H54 (cell line): ENCODE data around the gene HSD17B12.
A peak's percentile ranks its signal among the peaks of the same experiment; 100 is the strongest.

Experiments
- DNase-seq: peaks from one replicate; pipeline ENCODE4 v3.0.0; 2011; ENCODE audit warnings: low spot score, mixed read lengths; ENCODE audit not compliant: insufficient read length
- FAIRE-seq: peaks from 3 replicates; lab custom pipeline; 2011; peaks lifted over from hg19 to GRCh38; lab: Jason Lieb, UNC
- POLR2A ChIP-seq: IDR thresholded peaks from 2 replicates; pipeline ENCODE4 v1.6.1; 2011; ENCODE audit warnings: low read depth, mild to moderate bottlenecking, low read length

Gene HSD17B12

GRCh38 chr11:43903969-43904368 is 223.4 kb downstream of the HSD17B12 start:
- no peak for DNase-seq
- no peak for TF ChIP-seq POLR2A
- no peak for FAIRE-seq

DNA sequence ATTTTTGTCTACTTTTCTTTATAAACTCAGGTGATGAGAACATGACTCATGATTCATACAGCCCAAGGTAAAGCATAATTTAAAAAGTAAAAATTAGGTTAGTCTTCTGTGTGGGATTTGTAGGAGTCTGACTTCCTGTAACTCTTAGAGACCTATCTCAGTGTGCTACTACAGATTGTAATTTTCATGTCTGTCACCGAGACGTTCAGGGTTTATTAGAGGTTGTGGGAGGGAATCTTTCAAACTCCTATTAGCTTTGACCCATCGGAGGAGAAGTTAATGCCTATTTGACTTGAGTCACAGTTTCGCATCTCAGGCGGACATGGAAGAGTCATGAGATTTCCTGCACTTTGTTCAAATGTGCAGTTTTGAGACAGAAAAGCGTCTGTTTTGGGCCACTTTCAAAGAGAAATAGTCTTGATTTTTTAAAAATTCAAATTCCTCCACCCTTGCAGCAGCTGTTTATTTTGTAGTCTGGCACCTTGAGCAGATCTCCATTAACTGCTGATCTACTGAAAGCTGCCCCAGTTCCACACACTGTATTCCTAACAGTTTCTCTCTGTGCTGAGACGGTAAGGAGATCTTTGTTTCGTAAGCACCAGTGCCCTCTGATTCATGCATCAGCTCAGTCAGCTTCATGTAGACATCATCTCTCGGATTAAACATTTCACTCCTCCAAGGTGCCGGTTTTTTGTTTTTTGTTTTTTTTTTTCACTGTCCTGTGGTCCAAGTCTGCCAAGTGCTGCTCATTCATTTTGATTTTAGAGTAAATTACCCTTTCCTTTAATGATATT is 224.4 kb downstream of the HSD17B12 start:
- DNase-seq (no peak), FAIRE-seq (peak; percentile 74)
- TF ChIP-seq POLR2A, result no peak

- no peak for FAIRE-seq
- DNase-seq, result no peak
- no peak for TF ChIP-seq POLR2A
Observed at GRCh38 chr11:43905813-43906241, 225.3 kb downstream of the HSD17B12 start.
